OCI-LY3 (cell line): Measurements from ENCODE around the gene EFCAB8.

Experiments used
- H2AFZ ChIP-seq: fragments of 200-600, 300-600 bp; shearing (Covaris generic); 2 replicates; pipeline ENCODE4 v1.6.0; 2014; ENCODE audit warnings: antibody characterized with exemption, low read depth, low read length
- H3K27ac ChIP-seq: fragments of 200-600, 300-600 bp; sonication (generic); 2 replicates; pipeline ENCODE4 v1.5.1; 2014; ENCODE audit warnings: mild to moderate bottlenecking, low read length, moderate library complexity, mixed read lengths
- H3K27me3 ChIP-seq: fragments of 200-600, 300-600 bp; sonication (generic); 2 replicates; pipeline ENCODE4 v1.6.1; 2014; ENCODE audit warnings: low read depth, low read length, mixed read lengths
- H3K36me3 ChIP-seq: fragments of 200-600, 300-600 bp; sonication (generic); replicated peaks from 2 replicates; pipeline ENCODE3; 2014; ENCODE audit warnings: low read depth, low read length, mixed read lengths
- H3K4me1 ChIP-seq: fragments of 300-600, 200-600 bp; sonication (generic); 2 replicates; pipeline ENCODE4 v1.6.1; 2014; ENCODE audit warnings: low read length, mixed read lengths
- H3K4me2 ChIP-seq: fragments of 200-600, 300-600 bp; sonication (generic); 2 replicates; pipeline ENCODE4 v1.6.1; 2014; ENCODE audit warnings: low read length, mixed read lengths
- H3K4me3 ChIP-seq: fragments of 300-600, 200-600 bp; sonication (generic); 2 replicates; pipeline ENCODE4 v1.5.1; 2014; ENCODE audit warnings: antibody characterized with exemption, mild to moderate bottlenecking, low read length, moderate library complexity
- H3K79me2 ChIP-seq: fragments of 300-600, 200-600 bp; shearing (Covaris generic); 2 replicates; pipeline ENCODE4 v1.6.1; 2014; ENCODE audit warnings: mild to moderate bottlenecking, low read length, mixed read lengths
- H3K9ac ChIP-seq: fragments of 300-600, 200-600 bp; shearing (Covaris generic); 2 replicates; pipeline ENCODE4 v1.6.0; 2014; ENCODE audit warnings: mild to moderate bottlenecking, low read length, moderate library complexity
- H3K9me3 ChIP-seq: fragments of 200-600, 300-600 bp; shearing (Covaris generic); 2 replicates; pipeline ENCODE4 v1.6.1; 2014; ENCODE audit warnings: low read length, mixed read lengths; ENCODE audit not compliant: insufficient read depth
- H4K20me1 ChIP-seq: fragments of 200-600, 300-600 bp; sonication (generic); 2 replicates; pipeline ENCODE4 v1.6.1; 2016; ENCODE audit warnings: low read length, mixed read lengths; ENCODE audit not compliant: insufficient read depth
- EZH2phosphoT487 ChIP-seq: fragments of 200-600 bp; shearing (Covaris generic); IDR thresholded peaks from 2 replicates; pipeline ENCODE4 v1.6.1; 2018; ENCODE audit warnings: antibody characterized with exemption, mixed run types, low read depth
- TF ChIP-seq, protein P1 (sequence below): fragments of 200-600, 300-600 bp; sonication (generic); IDR thresholded peaks from 2 replicates; pipeline ENCODE4 v1.5.1; 2014; ENCODE audit warnings: antibody characterized with exemption, low read length, low read depth

Gene EFCAB8

GRCh38 chr20:32909896-32910571 is 51.3 kb downstream of the EFCAB8 start:
- no peaks in the 10 kb centered on the region for H3K79me2 ChIP-seq
- H3K4me1 ChIP-seq = no peaks in the 10 kb centered on the region
- H3K36me3 ChIP-seq = no peaks in the 10 kb centered on the region
- no peak overlapping the region for H3K9ac ChIP-seq
- no peak overlapping the region for H2AFZ ChIP-seq
- no peaks in the 10 kb centered on the region for H3K9me3 ChIP-seq
- no peak overlapping the region for H3K4me3 ChIP-seq
- H3K4me2 ChIP-seq = no peak overlapping the region
- TF ChIP-seq, protein P1, sequence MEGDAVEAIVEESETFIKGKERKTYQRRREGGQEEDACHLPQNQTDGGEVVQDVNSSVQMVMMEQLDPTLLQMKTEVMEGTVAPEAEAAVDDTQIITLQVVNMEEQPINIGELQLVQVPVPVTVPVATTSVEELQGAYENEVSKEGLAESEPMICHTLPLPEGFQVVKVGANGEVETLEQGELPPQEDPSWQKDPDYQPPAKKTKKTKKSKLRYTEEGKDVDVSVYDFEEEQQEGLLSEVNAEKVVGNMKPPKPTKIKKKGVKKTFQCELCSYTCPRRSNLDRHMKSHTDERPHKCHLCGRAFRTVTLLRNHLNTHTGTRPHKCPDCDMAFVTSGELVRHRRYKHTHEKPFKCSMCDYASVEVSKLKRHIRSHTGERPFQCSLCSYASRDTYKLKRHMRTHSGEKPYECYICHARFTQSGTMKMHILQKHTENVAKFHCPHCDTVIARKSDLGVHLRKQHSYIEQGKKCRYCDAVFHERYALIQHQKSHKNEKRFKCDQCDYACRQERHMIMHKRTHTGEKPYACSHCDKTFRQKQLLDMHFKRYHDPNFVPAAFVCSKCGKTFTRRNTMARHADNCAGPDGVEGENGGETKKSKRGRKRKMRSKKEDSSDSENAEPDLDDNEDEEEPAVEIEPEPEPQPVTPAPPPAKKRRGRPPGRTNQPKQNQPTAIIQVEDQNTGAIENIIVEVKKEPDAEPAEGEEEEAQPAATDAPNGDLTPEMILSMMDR = no peak
- TF ChIP-seq EZH2phosphoT487 = no peak
- no peaks in the 10 kb centered on the region for H3K27me3 ChIP-seq
- H4K20me1 ChIP-seq = no peaks in the 10 kb centered on the region
- no peak overlapping the region for H3K27ac ChIP-seq

DNA sequence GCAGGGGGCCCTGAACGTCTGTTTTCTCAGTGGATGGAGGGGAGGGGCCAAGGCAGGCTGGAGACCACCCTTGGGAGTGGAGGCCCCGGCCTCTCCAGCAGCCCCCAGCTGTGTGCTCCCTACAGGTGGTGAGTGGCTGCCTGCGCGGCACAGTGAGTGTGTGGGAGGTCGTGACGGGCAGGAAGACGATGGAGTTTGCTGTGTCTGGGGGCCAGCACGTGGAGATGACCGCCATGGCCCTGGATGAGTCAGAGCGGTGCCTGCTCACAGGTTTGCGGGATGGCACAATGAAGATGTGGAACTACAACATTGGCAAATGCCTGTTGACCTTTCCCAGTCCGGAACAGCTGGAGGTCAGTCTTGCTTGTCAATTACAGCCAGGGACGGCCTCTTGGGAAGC is 52.6 kb downstream of the EFCAB8 start:
- TF ChIP-seq, protein P1 = no peak
- no peak for TF ChIP-seq EZH2phosphoT487
- Histone ChIP-seq H4K20me1 (no peaks in the 10 kb centered on the region), H3K4me1 (no peaks in the 10 kb centered on the region)

GRCh38 chr20:32912688-32913087 is 54.0 kb downstream of the EFCAB8 start:
- Histone ChIP-seq H3K4me2 (no peak overlapping the region), H2AFZ (no peak overlapping the region), H3K9me3 (0 out of 2 replicates have a peak, but pooled peaks cover 5% of the 10 kb centered on the region), H3K4me3 (no peak overlapping the region), H3K4me1 (no peaks in the 10 kb centered on the region), H3K79me2 (no peaks in the 10 kb centered on the region), H4K20me1 (no peaks in the 10 kb centered on the region), H3K36me3 (no peaks in the 10 kb centered on the region), H3K27me3 (no peaks in the 10 kb centered on the region), H3K27ac (no peak overlapping the region), H3K9ac (no peak overlapping the region)
- TF ChIP-seq, protein P1 = no peak
- no peak for TF ChIP-seq EZH2phosphoT487

More for the DNA sequence above, 52.6 kb downstream of the EFCAB8 start:
- Histone ChIP-seq H3K79me2 (no peaks in the 10 kb centered on the region), H3K9me3 (0 out of 2 replicates have a peak, but pooled peaks cover 5% of the 10 kb centered on the region), H3K27me3 (no peaks in the 10 kb centered on the region), H3K9ac (no peak overlapping the region), H3K27ac (no peak overlapping the region), H3K36me3 (no peaks in the 10 kb centered on the region), H2AFZ (no peak overlapping the region), H3K4me3 (no peak overlapping the region), H3K4me2 (no peak overlapping the region)

DNA sequence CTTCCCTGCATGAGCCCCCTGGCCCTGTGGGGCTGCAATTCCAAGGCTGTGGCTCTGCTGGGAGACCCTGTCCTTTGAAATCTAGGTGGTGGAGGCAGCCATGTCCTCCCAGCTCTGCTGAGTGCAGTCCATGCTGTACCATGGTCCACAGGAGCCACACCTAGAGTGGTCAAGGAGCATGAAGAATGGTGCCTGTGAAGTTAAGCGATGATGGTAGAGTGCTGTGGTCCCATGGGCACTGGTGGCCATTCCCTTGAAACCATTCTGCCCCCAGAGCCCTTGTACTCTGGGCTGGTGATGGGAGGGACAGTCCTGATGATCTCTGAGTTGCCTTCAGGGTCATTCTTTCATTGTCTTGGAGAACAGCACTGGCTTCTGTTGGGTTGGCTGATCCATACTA is 55.3 kb downstream of the EFCAB8 start:
- TF ChIP-seq, protein P1 = no peak
- no peak for TF ChIP-seq EZH2phosphoT487
- H3K4me2 ChIP-seq = no peak overlapping the region
- H3K4me3 ChIP-seq = no peak overlapping the region
- no peaks in the 10 kb centered on the region for H3K79me2 ChIP-seq
- H3K9ac ChIP-seq = no peak overlapping the region
- 0 out of 2 replicates have a peak, but pooled peaks cover 5% of the 10 kb centered on the region for H3K9me3 ChIP-seq
- H3K27me3 ChIP-seq = no peaks in the 10 kb centered on the region
- H4K20me1 ChIP-seq = no peaks in the 10 kb centered on the region
- H3K4me1 ChIP-seq = no peaks in the 10 kb centered on the region
- H3K27ac ChIP-seq = no peak overlapping the region
- H2AFZ ChIP-seq = no peak overlapping the region
- H3K36me3 ChIP-seq = no peaks in the 10 kb centered on the region
